HepG2 (cell line): ENCODE results near the gene OTOP2. TPM values are rescaled to one million over a fixed set of nuclear protein-coding genes. Genes with fewer than 3 reads are reported as not detected.
A peak's percentile ranks its signal among the peaks of the same experiment; 100 is the strongest.

Experiments used
- ATF5 ChIP-seq: sonication (generic); formaldehyde crosslinking; IDR thresholded peaks from 2 replicates; pipeline ENCODE4 v1.4.0; 2020; ENCODE audit warnings: mild to moderate bottlenecking, low read depth, missing genetic modification reagents
- BCL6 ChIP-seq: IDR thresholded peaks from 2 replicates; pipeline ENCODE4 v1.6.1; 2016; ENCODE audit warnings: missing genetic modification reagents, missing compliant biosample characterization
- CC2D1A ChIP-seq: sonication (generic); formaldehyde crosslinking; IDR thresholded peaks from 2 replicates; pipeline ENCODE4 v1.8.1; 2023; ENCODE audit warnings: mild to moderate bottlenecking, missing genetic modification reagents
- FOXO1 ChIP-seq: sonication (generic); formaldehyde crosslinking; IDR thresholded peaks from 2 replicates; pipeline ENCODE4 v1.4.0; 2020; ENCODE audit warnings: missing genetic modification reagents
- GATA4 ChIP-seq: sonication (generic); IDR thresholded peaks from 2 replicates; pipeline ENCODE4 v1.6.1; 2016; ENCODE audit warnings: antibody characterized with exemption, low read depth, borderline replicate concordance
- HMG20B ChIP-seq: conservative IDR thresholded peaks from 2 replicates; pipeline ENCODE4 v1.6.1; 2016; ENCODE audit warnings: missing genetic modification reagents, missing compliant biosample characterization
- IKZF5 ChIP-seq: IDR thresholded peaks from 2 replicates; pipeline ENCODE4 v1.6.1; 2018; ENCODE audit warnings: missing genetic modification reagents, mild to moderate bottlenecking, missing compliant biosample characterization
- KDM6A ChIP-seq: IDR thresholded peaks from 2 replicates; pipeline ENCODE4 v1.6.1; 2016; ENCODE audit warnings: low read depth
- MATR3 ChIP-seq: sonication (generic); formaldehyde crosslinking; IDR thresholded peaks from 2 replicates; pipeline ENCODE4 v1.4.0; 2020; ENCODE audit warnings: missing genetic modification reagents
- NFE2 ChIP-seq: sonication (generic); formaldehyde crosslinking; IDR thresholded peaks from 2 replicates; pipeline ENCODE4 v1.4.0; 2020; ENCODE audit warnings: missing genetic modification reagents
- NFIC ChIP-seq: IDR thresholded peaks from 2 replicates; pipeline ENCODE4 v1.6.1; 2012; ENCODE audit warnings: mild to moderate bottlenecking, low read length, inconsistent platforms
- NR0B2 ChIP-seq: sonication (generic); formaldehyde crosslinking; IDR thresholded peaks from 2 replicates; pipeline ENCODE4 v1.4.0; 2020; ENCODE audit warnings: mild to moderate bottlenecking, missing genetic modification reagents
- TBX2 ChIP-seq: sonication (generic); formaldehyde crosslinking; IDR thresholded peaks from 2 replicates; pipeline ENCODE4 v1.5.0; 2020; ENCODE audit warnings: missing genetic modification reagents, mild to moderate bottlenecking, borderline replicate concordance
- TEAD3 ChIP-seq: optimal IDR thresholded peaks from 2 replicates; pipeline ENCODE3; 2016; ENCODE audit warnings: borderline replicate concordance
- THAP8 ChIP-seq: sonication (generic); formaldehyde crosslinking; IDR thresholded peaks from 2 replicates; pipeline ENCODE4 v1.5.1; 2020; ENCODE audit warnings: missing genetic modification reagents, mild to moderate bottlenecking, borderline replicate concordance
- THRA ChIP-seq: sonication (generic); formaldehyde crosslinking; IDR thresholded peaks from 2 replicates; pipeline ENCODE4 v1.4.0; 2020; ENCODE audit warnings: missing genetic modification reagents, borderline replicate concordance
- ZBTB2 ChIP-seq: sonication (generic); formaldehyde crosslinking; IDR thresholded peaks from 2 replicates; pipeline ENCODE4 v1.8.0; 2022; ENCODE audit warnings: low read depth, missing genetic modification reagents
- ZNF180 ChIP-seq: sonication (generic); formaldehyde crosslinking; IDR thresholded peaks from 2 replicates; pipeline ENCODE4 v1.4.0; 2020; ENCODE audit warnings: low read depth, missing genetic modification reagents, borderline replicate concordance
- ZNF260 ChIP-seq: sonication (generic); formaldehyde crosslinking; IDR thresholded peaks from 2 replicates; pipeline ENCODE4 v1.4.0; 2020; ENCODE audit warnings: missing genetic modification reagents, low read depth, mild to moderate bottlenecking, borderline replicate concordance
- ZNF33B ChIP-seq: sonication (generic); formaldehyde crosslinking; IDR thresholded peaks from 2 replicates; pipeline ENCODE4 v1.5.1; 2020; ENCODE audit warnings: mild to moderate bottlenecking, missing genetic modification reagents
- ZNF564 ChIP-seq: sonication (generic); formaldehyde crosslinking; IDR thresholded peaks from 2 replicates; pipeline ENCODE4 v1.8.1; 2023; ENCODE audit warnings: mild to moderate bottlenecking, missing genetic modification reagents
- ZNF703 ChIP-seq: sonication (generic); formaldehyde crosslinking; IDR thresholded peaks from 2 replicates; pipeline ENCODE4 v1.5.1; 2020; ENCODE audit warnings: missing genetic modification reagents, mild to moderate bottlenecking, moderate library complexity, borderline replicate concordance
- ZNF747 ChIP-seq: sonication (generic); formaldehyde crosslinking; IDR thresholded peaks from 2 replicates; pipeline ENCODE4 v1.8.1; 2023; ENCODE audit warnings: missing genetic modification reagents, mild to moderate bottlenecking, borderline replicate concordance
- ZNF775 ChIP-seq: sonication (generic); formaldehyde crosslinking; IDR thresholded peaks from 2 replicates; pipeline ENCODE4 v1.4.0; 2020; ENCODE audit warnings: missing genetic modification reagents, mild to moderate bottlenecking, moderate library complexity, borderline replicate concordance
- polyA plus RNA-seq, 8 experiments: library from polyadenylated mRNA; depleted of rRNA in 3 of 8; stranded (reverse) in 7 of 8; unstranded in 1 of 8; fragments of >200 nt; fragmentation: Illumina TruSeq in 4 of 8; extraction: Trizol in 4 of 8; gene quantifications; 2 replicates each; pipeline versions ENCODE4 v1.2.1 to v1.2.3, GENCODE V29; 2011 to 2016; ENCODE audit warnings: low read depth in 4 of 8, missing spikeins in 1 of 8, mixed read lengths in 1 of 8; ENCODE audit not compliant: insufficient read depth in 1 of 8
- total RNA-seq, 5 experiments: library from RNA; depleted of rRNA; stranded (reverse); fragments of >200 nt; fragmentation: Illumina TruSeq; extraction: Trizol; gene quantifications; 2 replicates each; pipeline ENCODE4 v1.2.3, GENCODE V29; 2016; ENCODE audit warnings: low read depth in 1 of 5

Gene OTOP2
- total and polyA plus RNA-seq, 2 of the 13 experiments (the other 11 are each of a cell fraction or from before 2014, with no cell fraction given): not detected

GRCh38 chr17:74923538-74924249 is 379 bp upstream of the OTOP2 start (continued):
- TF ChIP-seq ZNF747 (CRISPR knock-in tag): peak; percentile 81; the same call in 1 of the 2 replicates
- 0 out of 2 replicates have a peak, but pooled peaks have one; percentile 39 for TF ChIP-seq ZNF703 (CRISPR knock-in tag)
- peak; percentile 55 for TF ChIP-seq TEAD3 (CRISPR knock-in tag)
- peak; percentile 60; the same call in 1 of the 2 replicates for TF ChIP-seq IKZF5
- TF ChIP-seq NFIC: no peak
- TF ChIP-seq GATA4: no peak
- no peak for TF ChIP-seq NFE2
- TF ChIP-seq THRA (CRISPR knock-in tag): peak; percentile 59; the same call in 1 of the 2 replicates
- TF ChIP-seq TBX2: peak; percentile 37; the same call in 1 of the 2 replicates
- no peak for TF ChIP-seq ATF5 (CRISPR knock-in tag)
- TF ChIP-seq NR0B2 (CRISPR knock-in tag): peak; percentile 39; the same call in 1 of the 2 replicates
- TF ChIP-seq ZNF33B (CRISPR knock-in tag): no peak
- no peak for TF ChIP-seq ZNF775
- peak; percentile 63; the same call in 1 of the 2 replicates for TF ChIP-seq ZNF564 (CRISPR knock-in tag)
- TF ChIP-seq HMG20B (CRISPR knock-in tag): no peak
- no peak for TF ChIP-seq CC2D1A (CRISPR knock-in tag)
- no peak for TF ChIP-seq ZNF260 (CRISPR knock-in tag)
- 0 out of 2 replicates have a peak, but pooled peaks have one; percentile 45 for TF ChIP-seq ZBTB2 (CRISPR knock-in tag)
- TF ChIP-seq ZNF180 (CRISPR knock-in tag): no peak
- TF ChIP-seq THAP8: no peak
- TF ChIP-seq MATR3 (CRISPR knock-in tag): no peak
- no peak for TF ChIP-seq KDM6A (CRISPR knock-in tag)
- TF ChIP-seq BCL6: peak; percentile 49
- TF ChIP-seq FOXO1 (CRISPR knock-in tag): 0 out of 2 replicates have a peak, but pooled peaks have one; percentile 38
